Gastroesophageal sphincter (tissue), 3 donors: ENCODE results near the gene POTEM.
"Not testable (repeated sequence)": the region's sequence is repeated elsewhere in the genome, so short reads cannot be mapped to it uniquely, and the experiment has no call there.

ENCODE experiments used
- POLR2AphosphoS5 ChIP-seq: sonication (generic); formaldehyde crosslinking; IDR thresholded peaks from one replicate; pipeline ENCODE4 v1.6.1; 2017; ENCODE audit warnings: antibody characterized with exemption
- TF ChIP-seq, protein P1 (sequence below), 4 experiments: fragments of 200-600 bp in 2 of 4; fragments of 450-650 bp in 2 of 4; sonication (generic) in 1 of 4; IDR thresholded peaks; one replicate each; pipeline ENCODE4 v1.5.1; 2017 to 2019; ENCODE audit warnings: antibody characterized with exemption in 4 of 4, mild to moderate bottlenecking in 2 of 4, moderate library complexity in 2 of 4

DNA sequence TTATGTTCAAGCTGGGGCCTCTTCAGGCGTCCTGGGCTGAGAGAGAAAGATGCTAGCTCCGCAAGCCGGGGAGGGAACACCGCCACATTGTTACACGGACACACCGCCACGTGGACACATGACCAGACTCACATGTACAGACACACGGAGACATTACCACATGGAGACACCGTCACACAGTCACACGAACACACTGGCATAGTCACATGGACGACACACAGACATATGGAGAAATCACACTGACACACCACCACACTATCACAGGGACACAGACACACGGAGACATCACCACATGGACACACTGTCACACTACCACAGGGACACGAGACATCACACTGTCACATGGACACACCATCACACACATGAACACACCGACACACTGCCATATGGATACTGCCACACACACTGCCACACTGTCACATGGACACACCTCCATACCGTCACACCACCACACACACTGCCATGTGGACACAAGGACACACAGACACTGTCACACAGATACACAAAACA lies 57.9 kb downstream of the POTEM start:
- not testable (repeated sequence) for TF ChIP-seq POLR2AphosphoS5
- TF ChIP-seq, protein P1, sequence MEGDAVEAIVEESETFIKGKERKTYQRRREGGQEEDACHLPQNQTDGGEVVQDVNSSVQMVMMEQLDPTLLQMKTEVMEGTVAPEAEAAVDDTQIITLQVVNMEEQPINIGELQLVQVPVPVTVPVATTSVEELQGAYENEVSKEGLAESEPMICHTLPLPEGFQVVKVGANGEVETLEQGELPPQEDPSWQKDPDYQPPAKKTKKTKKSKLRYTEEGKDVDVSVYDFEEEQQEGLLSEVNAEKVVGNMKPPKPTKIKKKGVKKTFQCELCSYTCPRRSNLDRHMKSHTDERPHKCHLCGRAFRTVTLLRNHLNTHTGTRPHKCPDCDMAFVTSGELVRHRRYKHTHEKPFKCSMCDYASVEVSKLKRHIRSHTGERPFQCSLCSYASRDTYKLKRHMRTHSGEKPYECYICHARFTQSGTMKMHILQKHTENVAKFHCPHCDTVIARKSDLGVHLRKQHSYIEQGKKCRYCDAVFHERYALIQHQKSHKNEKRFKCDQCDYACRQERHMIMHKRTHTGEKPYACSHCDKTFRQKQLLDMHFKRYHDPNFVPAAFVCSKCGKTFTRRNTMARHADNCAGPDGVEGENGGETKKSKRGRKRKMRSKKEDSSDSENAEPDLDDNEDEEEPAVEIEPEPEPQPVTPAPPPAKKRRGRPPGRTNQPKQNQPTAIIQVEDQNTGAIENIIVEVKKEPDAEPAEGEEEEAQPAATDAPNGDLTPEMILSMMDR (IDR thresholded peaks at IDR 0.05), result not testable (repeated sequence)
